Pulmonary artery endothelial cell (primary cell): ENCODE results near the gene MRNIP. TPM values are rescaled to one million over a fixed set of nuclear protein-coding genes. Genes with fewer than 3 reads are reported as not detected.

ENCODE experiments used
- DNase-seq: peaks from one replicate; pipeline ENCODE4 v3.0.0-alpha.2; 2011; ENCODE audit warnings: low read depth, low spot score
- total RNA-seq: library from RNA; depleted of rRNA; stranded (reverse); fragments of >200 nt; gene quantifications from 2 replicates; pipeline ENCODE4 v1.2.3, GENCODE V29; 2014

The MRNIP gene
- total RNA-seq, 1 donor from 2014 or later, result 8.9 TPM

DNA sequence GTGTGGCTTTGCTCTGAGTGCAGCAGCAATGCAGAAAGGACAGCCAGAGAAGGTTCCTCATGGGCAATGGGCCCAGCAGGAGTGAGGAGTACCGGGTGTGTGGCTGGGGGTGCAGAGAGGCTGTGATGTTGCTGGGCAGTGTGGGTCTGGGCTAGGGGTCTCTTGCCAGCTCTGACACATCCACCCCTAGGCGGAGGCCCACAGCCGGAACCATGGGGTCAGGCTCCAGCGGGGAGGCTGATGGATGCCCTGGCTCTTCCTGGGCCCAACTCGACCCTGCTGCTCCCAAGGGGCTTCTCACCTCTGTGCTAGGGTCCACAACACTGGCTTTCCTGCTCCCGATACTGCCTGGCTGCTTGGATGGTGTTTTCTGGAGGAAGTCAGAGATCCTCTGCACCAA lies 29.2 kb upstream of the MRNIP start:
- DNase-seq, result no peak

DNA sequence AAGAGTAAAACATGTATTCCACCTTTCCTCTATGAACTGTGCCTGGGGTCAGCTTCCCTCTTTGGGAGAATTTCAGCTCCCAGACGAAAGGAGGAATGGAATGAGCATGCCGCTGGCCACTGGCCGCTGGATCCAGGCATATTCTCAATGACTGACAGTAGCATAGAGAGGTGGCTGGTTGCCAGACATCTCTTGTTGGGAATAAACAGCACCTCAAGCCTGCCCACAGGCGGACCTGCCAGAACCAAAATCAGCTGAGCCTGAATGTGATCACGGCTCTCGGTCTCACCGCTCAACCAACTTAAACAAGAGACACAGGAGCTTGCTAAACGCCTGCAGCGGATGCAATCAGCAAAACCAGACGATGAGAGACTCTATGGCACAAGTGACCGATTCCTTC lies 28.5 kb upstream of the MRNIP start:
- DNase-seq, result no peak

DNA sequence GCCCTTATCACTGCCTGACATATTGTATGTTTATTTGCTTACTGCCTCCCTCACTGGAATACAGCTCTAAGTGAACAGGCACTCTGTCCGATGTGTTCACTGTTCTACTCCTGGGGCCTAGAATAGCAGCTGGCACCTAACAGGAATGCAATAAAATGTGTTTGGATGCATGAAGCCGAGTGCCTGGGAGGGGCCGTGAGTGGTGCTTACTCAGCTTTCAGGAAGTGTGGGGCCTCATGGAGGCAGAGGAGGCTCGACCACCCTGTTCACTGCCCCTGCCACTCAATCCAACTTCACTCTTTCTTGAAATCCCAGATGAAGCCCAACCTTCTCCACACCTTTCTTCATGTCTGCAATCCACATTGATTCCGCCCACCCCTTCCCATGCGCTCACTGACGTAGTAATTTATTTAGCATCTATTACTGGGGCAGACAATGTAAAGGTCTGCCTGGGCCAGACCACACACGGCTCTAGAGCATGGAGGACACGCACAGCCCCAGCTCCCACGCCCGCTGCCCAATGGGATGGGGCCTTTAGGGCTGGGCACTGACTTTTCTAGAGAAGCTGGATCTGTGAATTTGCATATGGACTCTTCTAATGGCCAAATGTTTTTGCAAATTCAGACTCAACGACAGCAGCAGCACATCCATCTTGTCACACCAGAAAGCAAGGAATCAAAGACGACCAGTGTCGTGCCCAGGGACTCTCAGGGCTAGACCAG lies 27.7 kb upstream of the MRNIP start:
- no peak for DNase-seq

DNA sequence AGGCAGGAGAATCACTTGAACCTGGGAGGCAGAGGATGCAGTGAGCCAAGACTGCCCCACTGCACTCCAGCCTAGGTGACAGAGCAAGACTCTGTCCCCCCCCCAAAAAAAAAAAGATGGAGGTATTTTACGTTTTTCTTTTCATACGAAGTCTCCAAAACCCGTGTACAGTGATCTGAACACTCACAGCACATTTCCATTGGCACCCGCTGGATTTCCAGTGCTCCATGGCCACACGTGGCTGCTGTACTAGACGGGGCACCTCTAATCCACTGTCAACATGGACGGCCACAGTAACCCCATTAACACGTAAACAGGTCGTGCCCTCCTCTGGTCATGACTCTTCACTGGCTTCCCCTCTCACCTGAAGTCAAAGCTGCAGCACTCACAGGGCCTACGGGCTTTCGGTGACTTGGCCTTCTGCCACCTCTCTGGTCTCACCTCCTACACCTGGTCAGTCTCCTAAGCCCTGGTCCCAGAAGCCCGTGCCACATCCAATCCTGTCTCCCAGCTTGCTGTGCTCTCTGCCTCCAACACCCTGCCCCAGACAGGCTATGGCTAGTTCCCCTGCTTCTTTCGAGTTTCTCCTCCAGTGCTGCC lies 27.0 kb upstream of the MRNIP start:
- no peak for DNase-seq

DNA sequence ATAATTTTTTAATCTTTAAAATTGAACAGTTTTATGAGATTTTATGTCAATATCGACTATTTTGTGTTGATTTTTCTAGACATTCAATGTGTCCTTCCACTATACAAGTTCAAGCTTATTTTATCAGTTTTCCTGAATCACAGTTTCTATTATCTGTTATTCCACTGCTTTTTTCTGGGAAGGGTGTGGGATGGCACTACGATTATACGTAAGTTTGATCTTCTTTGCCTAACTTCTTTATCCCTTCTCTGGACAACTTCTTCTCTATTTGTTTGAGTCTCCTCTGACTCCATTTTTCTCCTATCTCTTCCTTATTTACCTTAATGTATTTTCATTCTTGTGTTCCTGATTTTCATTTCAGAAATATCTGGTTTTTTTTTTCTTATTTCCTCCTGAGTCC lies 24.5 kb upstream of the MRNIP start:
- DNase-seq, result no peak

DNA sequence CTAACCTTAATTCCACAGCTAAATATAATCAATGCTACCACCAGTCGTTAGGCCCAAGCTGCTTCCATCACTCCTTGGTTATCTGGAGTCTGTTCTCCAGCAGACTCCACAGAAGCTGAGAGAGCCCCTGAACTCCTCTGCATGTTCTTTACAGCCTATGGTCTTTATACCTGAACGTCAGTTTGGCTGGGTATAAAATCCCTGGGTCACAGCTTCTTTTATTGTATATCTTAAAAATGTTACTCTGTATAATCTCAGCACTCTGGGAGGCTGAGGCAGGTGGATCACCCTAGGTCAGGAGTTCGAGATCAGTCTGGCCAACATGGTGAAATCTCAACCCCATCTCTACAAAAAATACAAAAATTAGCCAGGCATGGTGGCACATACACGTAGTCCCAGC lies 23.7 kb upstream of the MRNIP start:
- no peak for DNase-seq

DNA sequence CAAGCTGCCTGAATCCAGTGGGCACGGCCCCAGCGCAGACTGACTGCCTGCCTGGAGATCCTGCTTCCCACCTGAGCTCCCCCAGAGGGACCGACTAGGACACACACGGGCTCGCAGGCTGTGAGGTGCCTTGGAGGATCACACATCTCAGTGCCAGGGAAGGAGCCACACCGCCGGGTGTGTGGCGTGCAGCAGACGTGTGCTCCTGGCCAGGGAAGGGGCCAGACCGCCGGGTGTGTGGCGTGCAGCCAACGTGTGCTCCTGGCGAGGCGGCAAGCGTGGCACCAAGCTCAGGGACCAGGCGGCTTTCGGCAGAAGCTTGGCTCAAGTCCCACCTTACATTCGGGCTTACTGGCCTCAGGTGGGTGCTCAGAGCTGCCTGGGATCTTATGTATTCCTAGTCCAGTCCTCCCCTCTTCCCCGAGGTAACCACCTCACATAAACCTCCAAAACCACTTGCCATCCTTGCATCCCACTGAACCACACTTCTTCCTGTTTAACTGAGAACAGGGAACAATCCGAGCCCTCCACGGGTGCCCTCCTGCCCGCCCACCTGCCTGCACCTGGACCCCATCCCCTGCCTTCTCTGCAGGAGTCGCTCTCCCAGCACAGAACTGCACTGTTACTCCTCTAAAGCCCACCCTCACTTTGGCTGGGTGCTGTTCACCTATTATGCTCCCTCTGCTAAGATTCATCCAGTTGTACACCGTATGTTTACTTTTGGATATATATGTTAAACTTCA lies 22.4 kb upstream of the MRNIP start:
- DNase-seq, result no peak

DNA sequence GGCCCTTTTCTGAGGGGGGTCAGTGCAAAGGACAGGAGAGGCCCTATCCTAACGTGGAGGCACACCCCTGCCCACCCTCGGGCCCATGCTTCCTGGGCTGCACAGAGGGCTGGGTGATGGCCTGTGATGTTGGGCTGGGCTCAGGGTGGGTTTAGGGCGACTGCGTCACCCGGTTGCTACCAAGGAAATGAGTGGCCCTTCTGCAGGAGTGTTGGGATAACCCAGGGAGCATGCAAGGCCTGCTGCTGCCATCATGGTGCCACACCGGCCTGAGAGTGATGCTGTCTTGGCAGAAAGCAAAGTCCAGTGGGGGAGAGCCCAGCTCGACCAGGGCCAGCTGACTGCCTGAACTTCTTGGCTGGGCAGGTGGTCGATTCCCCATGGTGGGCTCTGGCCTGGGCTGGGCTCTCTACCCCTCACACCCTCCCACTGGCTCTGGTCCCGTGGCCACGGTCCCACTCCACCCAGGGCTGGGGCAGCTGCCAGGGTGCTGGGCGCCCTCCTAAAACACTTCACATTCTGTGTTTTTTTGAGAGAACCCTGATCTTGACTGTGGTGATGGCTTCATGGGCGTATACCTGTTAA lies 21.5 kb upstream of the MRNIP start:
- no peak for DNase-seq

DNA sequence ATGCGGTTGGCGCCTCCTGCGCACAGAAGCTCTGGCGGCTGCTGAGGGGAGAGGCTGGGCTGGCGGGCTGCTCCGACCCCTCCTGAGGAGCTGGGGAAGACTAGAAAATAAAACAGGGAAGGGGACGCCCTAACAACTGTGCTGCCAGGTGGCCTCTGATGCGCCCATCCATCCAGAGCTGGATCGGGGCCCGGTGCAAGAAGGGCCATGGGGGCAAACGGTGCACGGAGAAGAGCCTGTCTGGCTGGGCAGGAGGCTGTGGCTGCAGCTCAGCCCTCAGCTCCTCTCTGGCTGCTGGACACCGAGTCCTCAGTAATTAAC lies 21.0 kb upstream of the MRNIP start:
- no peak for DNase-seq

DNA sequence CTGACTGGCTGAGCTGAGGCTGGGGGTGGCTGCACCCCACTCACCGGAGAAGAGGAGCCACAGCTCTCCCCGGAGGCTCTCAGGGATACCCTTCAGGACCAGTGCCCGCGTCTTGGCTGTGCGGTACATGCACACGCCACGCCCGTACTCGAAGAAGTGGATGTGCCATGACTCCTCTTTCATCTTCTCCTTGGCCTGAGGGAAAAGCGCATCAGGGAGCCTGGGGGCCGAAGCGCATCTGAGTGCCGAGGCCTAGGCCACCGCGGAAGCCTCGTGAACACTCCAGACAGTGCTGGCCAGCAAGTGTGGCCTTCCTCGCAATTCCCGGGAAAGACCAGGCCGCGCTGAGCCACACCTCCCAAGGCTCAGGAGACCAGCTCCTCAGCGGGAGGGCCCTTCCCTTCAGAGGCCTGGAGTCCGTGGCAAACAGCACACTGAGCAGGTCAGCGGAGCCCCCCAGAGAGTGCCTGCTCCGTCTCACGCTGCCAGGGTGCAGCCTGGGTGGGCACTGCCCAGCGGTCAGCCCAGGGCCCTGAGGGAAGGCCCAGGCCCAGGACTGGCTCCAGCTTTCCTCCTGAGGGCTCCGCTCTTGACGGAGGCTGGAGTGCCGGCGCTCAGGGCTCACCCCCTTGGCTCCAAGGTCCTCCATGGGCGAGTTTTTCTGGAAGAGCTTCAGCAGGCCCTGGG lies 20.5 kb upstream of the MRNIP start:
- DNase-seq, result no peak

DNA sequence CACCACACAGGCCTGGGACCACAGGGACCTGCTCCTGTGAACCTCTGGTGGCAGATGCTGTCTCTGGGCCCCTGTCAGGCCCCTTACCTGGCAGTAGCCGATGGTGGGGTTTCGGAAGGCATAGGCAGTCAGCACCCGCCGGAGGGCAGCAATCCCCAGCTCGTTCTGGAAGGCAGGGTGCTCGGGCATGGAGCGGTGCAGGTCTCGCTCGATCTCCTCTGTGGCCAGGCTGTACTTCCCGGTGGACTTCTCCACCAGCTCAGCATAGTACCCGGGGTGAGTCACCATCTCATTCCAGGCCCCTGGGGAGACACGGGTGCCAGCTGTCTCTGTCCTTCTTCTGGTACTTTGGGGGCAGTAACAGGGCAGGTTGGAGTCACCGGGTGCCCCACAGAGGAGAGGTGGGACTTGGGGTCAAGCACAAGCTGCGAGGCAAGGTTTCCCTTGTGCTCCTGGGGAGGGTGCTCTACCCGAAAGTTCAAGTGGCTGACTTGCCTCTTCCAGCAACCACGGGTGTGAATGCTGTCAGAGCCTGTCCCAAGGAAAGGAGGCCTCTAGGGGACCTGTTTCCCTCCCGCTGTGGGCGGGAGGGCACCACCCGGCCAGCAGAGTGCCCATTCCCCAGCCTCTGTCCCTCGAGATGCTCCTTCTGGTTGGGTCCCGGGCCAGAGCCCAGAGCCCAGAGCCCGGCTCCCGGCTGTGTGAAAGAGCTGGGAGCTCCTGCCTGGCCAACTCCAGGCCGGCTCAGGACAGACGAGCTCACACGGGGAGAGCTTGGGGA lies 19.8 kb upstream of the MRNIP start:
- no peak for DNase-seq

DNA sequence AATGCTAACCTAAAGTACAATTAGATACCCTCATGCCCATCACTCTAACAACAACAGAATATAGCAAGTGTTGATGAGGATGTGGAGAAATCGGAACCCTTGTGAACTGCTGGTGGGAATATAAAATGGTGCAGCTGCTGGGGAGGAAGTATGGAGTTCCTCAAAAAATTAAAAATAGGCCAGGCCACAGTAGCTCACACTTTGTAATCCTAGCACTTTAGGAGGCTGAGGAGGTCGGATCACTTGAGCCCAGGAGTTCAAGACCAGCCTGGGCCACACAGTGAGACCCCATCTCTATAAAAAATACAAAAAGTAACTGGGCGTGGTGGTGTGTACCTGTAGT lies 18.0 kb upstream of the MRNIP start:
- DNase-seq, result no peak

DNA sequence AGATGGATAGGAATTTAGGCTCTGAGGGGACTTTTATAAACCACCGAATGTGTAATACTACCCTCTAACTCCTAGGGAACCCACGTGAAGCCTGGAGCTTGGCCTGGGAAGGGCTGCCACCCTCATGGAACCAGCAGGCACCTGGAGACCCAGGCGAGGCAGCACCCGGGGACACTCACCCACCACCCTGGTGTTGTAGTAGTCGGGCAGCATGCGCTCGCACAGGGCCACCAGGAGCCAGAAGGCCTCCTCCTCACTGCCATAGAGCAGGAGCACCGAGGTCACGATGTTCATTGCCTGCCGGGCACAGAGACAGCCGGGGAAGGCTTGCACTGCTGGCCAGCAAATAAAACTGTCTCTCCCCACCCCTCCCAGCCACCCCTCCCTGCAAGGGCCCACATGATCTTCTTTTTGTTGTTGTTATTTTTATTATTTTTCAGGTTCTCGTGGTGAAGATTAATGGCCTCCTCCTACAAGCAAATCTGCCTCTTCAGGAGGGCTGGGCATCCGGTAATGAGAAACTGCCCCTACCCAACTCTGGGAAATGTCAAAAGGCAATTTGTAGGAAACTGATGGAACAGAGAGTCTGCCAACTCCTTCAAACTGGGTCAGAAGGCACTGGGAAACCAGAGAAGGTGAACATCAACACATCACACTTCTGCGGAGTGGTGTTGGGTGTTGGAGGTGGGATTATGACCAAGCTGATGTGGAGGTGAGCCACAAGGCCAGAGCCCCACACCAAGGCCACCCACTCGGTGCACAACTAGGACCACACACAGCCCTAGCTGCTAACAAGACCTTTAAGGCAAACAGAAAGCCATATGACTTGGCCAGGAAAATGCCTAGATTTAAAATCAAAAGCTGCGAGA lies 17.4 kb upstream of the MRNIP start:
- no peak for DNase-seq

DNA sequence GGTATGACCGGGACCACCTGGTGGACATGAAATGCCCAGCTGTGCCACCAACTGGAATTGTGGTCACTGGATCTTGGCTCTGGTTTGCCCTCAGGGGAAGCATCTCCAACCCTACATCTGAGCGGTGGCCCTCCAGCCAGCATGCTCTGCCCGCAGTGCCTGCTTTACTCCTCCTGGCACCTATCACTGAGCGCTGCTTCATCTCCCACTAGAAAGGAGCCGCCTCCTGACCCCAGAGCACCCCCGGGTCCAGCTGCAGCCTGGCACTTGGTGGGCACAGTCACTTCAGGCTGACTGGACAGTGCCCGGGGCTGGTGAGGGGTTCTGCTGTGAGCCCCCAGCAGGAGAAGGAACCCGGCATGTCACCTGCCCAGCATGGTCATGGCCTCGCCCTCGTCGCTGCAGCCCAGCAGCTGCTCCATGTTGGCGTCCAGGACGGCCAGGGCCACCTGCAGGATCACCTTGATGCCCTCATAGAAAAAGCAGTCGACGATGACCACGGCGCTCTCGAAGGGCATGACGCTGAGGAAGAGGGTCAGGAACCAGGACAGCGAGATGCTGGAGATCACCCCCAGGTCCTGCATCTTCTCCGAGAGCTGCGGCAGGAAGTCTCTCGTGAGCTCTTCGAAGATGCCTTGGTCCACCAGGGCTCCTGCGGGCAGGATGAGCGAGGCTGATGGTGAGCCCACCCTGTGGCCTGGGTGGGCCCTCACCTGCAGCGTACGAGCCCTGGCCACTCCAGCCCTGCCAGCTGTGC lies 16.1 kb upstream of the MRNIP start:
- no peak for DNase-seq

DNA sequence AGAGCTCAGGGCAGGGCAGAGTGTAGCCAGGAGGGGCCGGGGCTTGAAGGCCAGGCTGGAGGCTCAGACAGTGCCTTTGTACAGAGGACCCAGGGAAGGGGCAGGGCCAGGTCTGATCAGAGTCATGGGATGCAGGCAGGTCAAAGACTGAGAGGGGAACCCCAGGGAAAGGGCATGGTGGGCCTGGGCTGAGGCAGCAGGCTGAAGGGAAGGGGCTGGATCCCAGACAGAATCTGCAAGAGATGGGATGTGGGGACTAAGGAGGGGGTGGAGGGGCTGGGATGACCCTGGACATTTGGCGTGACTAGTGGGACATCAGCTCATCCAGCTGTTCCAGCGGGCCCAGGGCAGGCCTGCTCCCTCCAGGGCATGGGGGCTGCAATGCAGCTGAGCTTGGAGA lies 15.5 kb upstream of the MRNIP start:
- no peak for DNase-seq

DNA sequence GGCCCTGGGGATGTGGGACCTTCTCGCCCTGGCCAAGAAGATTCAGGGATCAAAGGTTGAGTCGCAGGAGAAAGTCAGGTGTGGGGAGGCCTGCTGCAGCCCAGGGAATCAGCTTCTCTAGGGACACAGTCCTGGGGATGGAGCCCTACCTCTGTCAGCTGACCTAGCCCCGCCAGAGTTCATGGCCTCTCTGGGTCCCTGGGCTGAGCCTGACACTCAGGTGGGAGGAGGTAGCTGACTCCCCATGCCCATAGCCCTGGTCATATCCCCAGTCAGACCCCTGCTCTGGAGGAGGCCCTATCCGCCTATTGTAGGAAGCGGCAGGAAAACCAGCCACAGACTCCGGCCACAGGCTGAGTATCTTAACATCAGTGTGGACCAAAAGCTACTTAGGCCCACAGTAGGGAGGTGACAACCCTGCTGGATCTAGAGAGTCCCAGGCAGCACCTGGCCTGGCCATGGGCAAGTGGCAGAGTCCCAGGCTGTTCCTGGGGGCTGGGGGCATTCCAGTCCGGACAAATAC lies 15.0 kb upstream of the MRNIP start:
- no peak for DNase-seq

DNA sequence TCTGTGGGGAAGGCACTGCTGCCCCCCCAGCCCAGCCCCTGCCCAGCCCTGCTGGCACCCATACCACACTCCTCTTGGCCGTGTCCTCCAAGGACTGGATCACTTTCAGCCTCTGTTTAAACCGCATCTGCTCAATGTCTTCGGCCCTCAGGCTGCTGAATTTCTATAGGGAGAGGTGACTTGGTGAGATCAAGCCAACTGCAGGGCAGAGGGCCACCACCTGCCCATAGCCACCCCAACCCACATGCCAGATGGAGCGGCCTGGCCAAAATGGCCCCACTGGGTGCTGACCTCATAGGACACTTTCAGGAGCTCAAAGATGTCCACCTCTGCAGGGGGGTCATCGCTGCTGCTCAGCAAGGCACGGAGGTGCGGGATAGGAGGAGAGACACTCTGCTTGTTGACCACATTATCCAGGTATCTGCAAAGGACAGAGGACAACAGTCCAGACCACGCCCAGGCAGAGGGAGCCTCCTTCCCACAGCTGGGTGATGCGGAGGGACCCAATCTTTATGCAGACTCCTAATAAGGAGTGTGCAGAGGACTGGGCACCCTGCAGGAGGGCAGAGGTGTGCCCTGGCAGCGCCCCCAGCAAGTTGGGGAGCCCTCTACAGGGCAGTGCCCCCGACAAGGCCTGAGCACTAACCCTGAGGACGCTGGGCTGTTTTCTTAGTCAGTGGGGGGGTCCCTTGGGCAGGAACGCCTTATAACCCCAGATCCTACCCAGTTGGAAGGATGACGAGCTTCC lies 14.4 kb upstream of the MRNIP start:
- DNase-seq, result no peak

DNA sequence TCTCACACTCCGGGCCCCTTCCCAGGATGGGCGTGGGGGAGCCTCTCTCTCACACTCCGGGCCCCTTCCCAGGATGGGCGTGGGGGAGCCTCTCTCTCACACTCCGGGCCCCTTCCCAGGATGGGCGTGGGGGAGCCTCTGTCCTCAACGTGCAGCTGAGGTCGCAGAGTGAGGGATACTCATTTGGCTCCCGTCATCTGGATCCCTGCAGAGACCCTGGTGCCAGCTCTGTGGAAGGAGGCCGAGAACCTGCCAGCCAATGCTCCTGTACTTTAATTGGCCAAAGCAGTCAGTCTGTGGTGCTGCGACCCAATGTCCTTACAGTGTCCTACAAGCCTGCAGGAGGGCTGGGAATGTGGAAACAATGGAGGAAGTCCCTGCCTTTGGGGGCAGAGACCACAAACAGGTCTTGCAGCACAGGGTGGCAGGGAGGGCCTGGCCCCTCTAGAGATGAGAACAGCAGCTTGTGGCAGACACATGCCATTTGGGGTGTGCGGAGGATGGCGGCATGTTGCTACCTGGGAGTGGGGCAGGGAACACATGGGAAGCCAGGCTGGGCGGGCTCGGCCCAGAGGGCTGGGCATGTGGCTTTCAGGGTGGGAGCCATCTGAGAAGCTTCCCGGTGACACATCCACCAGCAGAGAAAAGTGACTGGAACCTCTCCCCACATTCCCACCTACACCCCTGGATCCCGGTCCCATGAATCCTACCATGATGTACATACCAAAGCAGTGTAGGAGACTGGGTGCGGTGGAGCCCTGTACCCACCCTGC lies 13.6 kb upstream of the MRNIP start:
- no peak for DNase-seq
